Right cardiac atrium (tissue), 5 donors: ENCODE measurements around the gene VWA5A. TPM values are rescaled to one million over a fixed set of nuclear protein-coding genes. Genes with fewer than 3 reads are reported as not detected.

ENCODE experiments used
- ATAC-seq, 2 donors: fragments of 200-7000 bp; cut with Tn5 transposase; one replicate each; pipeline versions ENCODE4 v1.8.0 to v1.9.1; 2020; ENCODE audit warnings: moderate library complexity in 2 of 2, mild to moderate bottlenecking in 1 of 2
- DNase-seq, 3 donors: peaks; one replicate each; pipeline ENCODE4 v3.0.0-alpha.2; 2020
- H3K27ac ChIP-seq: one replicate; pipeline ENCODE4 v1.5.1; 2013; ENCODE audit warnings: mild to moderate bottlenecking, low read length, control low read depth, moderate library complexity
- H3K27me3 ChIP-seq: one replicate; pipeline ENCODE4 v1.6.1; 2013; ENCODE audit not compliant: control insufficient read depth, insufficient read depth
- H3K4me1 ChIP-seq: one replicate; pipeline ENCODE4 v1.6.1; 2013; ENCODE audit warnings: low read length; ENCODE audit not compliant: control insufficient read depth, insufficient read depth
- H3K4me3 ChIP-seq: one replicate; pipeline ENCODE4 v1.5.1; 2013; ENCODE audit warnings: low read length, control low read depth
- H3K9me3 ChIP-seq: one replicate; pipeline ENCODE4 v1.6.1; 2013; ENCODE audit warnings: low read length; ENCODE audit not compliant: control insufficient read depth
- WGBS: extraction: QIAGEN DNeasy Blood & Tissue Kit; methylation state at CpG from one replicate; pipeline ENCODE4 v1.1.7; 2013; 5-methylcytosine and 5-hydroxymethylcytosine counted together
- intact Hi-C, 4 donors: fragments of 100-400 bp; cut with DNase I; formaldehyde crosslinking; loops; one replicate each; pipeline versions ENCODE4 v1.11.0 to v1.14.0; 2022 to 2023
- polyA plus RNA-seq: library from polyadenylated mRNA; stranded (reverse); fragments of 200-250 nt; gene quantifications from one replicate; pipeline ENCODE4 v1.2.3, GENCODE V29; 2013
- total RNA-seq, 4 donors: library from RNA; stranded (reverse); fragmentation: NEBNext Ultra II Directional; extraction: Animal tissue kit (Norgen Biotek cat#: 25700); gene quantifications; one replicate each; pipeline ENCODE4 v1.2.1, GENCODE V29; 2021
- donor health status: healthy with polysubstance abuse.
- donor health status: DM: no; HTN: yes; CAD: no.
- donor health status: DM: no; HTN: no; CAD: no.
- donor health status: DM: no; HTN: yes; CAD: no; lungs with severe emphysema.
- donor health status: DM: yes; HTN: yes; CAD: no.

VWA5A gene
- total and polyA plus RNA-seq, 5 donors, result 3.1 to 7.1 (median 5.5) TPM

DNA sequence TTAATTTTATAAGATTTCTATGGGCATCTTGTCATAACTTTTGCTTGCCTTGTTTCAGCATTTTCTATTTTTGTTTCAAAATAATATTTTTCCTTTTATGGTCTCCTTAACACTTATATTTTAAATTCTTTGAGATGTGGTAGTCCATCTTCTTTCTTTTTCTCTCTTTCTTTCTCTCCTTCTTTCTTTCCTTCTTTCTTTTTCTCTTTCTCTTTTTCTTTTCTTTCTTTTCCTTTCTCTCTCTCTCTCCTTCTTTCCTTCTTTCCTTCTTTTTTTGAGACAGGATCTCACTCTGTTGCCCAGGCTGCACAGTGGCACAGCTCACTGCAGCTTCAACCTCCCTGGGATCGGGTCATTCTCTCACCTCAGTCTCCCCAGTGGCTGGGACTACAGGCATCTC lies 38.0 kb upstream of the VWA5A start:
- no peak overlapping the region for H3K4me3 ChIP-seq
- WGBS, result 89% methylated on average over 1 of the region's 1 CpG

DNA sequence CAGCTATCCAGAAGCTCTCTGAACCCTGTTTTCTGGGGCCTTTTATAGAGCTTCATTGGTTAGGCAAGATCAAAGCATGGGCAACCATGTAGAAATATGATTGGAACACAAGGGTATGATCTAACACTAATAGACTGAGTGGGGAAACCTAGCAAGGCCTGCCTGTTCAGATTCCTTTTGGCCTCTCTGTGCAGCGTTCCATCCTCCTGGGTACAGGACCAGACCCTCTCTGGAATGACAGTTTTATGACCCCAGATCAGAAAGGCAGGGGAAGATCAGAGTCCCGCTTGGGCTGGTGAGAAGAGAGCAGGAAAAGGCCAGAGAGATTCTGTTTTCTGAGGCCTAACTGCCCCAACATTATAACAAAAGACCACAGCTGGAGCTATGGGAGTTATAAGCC lies 36.7 kb upstream of the VWA5A start:
- WGBS, result 85% methylated on average over 2 of the region's 2 CpGs
- no peaks in the 10 kb centered on the region for H3K4me1 ChIP-seq
- no peak overlapping the region for H3K27ac ChIP-seq
- ATAC-seq (no peak), DNase-seq (no peak)
- intact Hi-C loops, result loop anchor here in 3 of 4 donors (10.0 kb wide), 2 partner anchors 116 to 126 kb away; no protein-coding TSS in a partner anchor
- no peaks in the 10 kb centered on the region for H3K9me3 ChIP-seq
- H3K4me3 ChIP-seq, result no peak overlapping the region
- H3K27me3 ChIP-seq, result no peaks in the 10 kb centered on the region

More for the DNA sequence above, 38.0 kb upstream of the VWA5A start:
- H3K27ac ChIP-seq, result no peak overlapping the region
- intact Hi-C loops, result loop anchor here in 3 of 4 donors (10.0 kb wide), 2 partner anchors 118 to 128 kb away; no protein-coding TSS in a partner anchor
- H3K9me3 ChIP-seq, result no peaks in the 10 kb centered on the region
- H3K27me3 ChIP-seq, result no peaks in the 10 kb centered on the region
- no peaks in the 10 kb centered on the region for H3K4me1 ChIP-seq
- no peak for DNase-seq
- no peak for ATAC-seq

DNA sequence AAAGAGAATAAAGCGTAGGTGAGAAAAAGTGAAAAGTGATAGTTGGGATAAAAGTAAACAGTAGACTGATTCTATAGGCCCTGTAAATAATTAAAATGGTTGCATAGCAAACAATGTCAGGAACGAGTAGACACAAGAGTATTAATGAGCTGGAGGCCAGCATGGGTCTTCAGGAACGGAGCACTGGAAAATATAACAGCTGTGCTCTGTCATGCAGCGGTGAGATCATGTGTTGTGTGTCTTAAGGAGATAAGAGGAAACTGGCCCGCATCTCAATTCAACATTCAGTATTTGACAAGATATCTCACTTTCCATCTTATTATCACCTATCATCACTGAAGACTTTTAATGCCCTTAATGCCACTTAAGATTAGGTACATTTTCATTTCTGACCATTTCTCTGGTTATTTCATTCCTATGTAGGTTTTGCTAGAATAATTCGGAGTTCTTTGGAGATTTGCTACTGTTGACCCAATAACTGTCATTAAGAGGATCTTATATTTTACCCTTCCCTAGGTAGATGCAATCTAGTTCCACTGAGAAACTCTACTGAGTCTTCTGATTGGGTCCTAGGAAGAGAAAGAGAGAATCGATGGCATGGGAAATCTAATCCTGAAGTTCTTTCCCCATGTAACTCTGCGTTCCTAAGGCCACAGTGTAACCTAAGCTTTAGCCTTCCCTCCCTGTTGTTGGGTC lies 35.5 kb upstream of the VWA5A start:
- DNase-seq (no peak), ATAC-seq (no peak)
- Histone ChIP-seq H3K4me1 (no peaks in the 10 kb centered on the region), H3K9me3 (no peaks in the 10 kb centered on the region), H3K27me3 (no peaks in the 10 kb centered on the region), H3K27ac (no peak overlapping the region), H3K4me3 (no peak overlapping the region)
- intact Hi-C loops, result loop anchor here in 3 of 4 donors (10.0 kb wide), 2 partner anchors 115 to 125 kb away; no protein-coding TSS in a partner anchor
- 59% methylated on average over 8 of the region's 8 CpGs for WGBS

DNA sequence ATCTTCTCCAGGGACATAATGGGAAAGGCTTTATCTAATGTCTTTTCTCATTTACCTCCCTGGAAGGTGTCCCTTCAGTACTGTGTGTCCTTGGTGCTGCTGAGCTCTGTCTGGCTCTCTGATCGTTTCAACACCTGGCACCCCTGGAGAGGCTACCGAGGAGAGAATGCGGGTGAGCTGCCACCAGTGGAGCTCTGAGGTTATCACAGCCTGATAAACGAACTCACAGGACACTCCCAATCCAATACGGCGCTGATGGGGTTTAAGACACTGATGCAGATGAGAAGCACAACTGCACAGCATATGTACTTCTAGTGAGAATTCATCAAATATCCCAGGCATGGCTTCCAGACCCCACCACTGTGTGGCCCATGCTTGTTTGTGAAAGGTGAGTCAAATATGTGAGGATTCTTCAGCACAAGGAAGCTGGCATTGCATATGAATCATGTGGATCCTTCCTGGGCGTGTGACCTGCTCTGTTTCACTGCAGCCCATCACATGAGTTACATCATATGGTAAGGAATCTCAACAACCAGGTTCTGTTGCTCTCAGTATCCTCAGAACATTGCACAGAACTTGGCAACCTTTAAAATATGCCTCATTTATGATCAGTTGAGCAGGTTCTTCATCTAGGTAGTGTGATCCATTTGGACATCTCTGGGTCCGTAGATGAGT lies 34.8 kb upstream of the VWA5A start:
- 52% methylated on average over 8 of the region's 8 CpGs for WGBS
- Histone ChIP-seq H3K9me3 (no peaks in the 10 kb centered on the region), H3K27ac (no peak overlapping the region), H3K4me1 (no peaks in the 10 kb centered on the region), H3K27me3 (no peaks in the 10 kb centered on the region), H3K4me3 (no peak overlapping the region)
- no peak for DNase-seq
- ATAC-seq, result no peak
- intact Hi-C loops, result no loop called here

DNA sequence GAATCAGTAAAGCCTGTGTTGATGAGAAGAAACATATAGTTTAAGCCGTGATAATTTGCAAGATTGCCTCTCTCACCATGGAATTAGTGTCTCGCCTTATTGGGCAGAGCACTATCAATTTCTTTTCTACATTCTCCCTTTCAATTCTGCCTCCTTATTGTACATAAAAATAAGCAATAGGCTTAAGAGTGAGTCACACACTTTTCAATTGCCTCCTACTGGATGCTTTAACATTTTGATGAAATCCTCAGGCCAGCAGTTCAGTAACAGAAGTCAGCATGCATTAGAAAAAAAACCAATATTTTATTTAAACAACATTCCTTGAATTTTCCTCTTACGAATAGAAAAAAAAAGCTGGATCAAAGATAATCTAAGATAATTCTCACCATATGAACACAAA lies 33.8 kb upstream of the VWA5A start:
- intact Hi-C loops, result no loop called here
- WGBS, result 82% methylated on average over 3 of the region's 3 CpGs
- Histone ChIP-seq H3K4me1 (no peaks in the 10 kb centered on the region), H3K9me3 (no peaks in the 10 kb centered on the region), H3K4me3 (no peak overlapping the region), H3K27ac (no peak overlapping the region), H3K27me3 (no peaks in the 10 kb centered on the region)
- ATAC-seq, result no peak
- no peak for DNase-seq

DNA sequence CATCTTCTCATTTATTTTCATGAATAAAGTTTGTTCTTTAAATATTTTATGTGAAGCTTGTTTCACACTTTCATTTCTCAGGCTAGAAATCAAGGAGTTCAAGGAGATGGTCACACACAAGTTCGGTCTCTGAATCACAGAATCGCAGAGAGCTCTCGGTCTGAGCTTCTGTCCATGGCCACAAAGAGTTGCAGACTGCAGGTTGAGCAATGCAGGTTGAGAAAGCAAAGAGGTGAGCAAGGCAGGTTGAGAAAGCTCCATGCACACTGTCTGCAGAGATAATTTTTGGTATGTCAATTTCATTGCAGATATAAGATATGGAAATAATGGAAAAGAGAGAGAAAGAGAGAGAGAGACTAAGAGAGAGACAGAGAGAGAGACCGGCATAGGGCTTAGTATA lies 32.9 kb upstream of the VWA5A start:
- no peaks in the 10 kb centered on the region for H3K9me3 ChIP-seq
- H3K4me1 ChIP-seq, result no peaks in the 10 kb centered on the region
- WGBS, result 83% methylated on average over 4 of the region's 4 CpGs
- no peak for ATAC-seq
- no peak overlapping the region for H3K4me3 ChIP-seq
- intact Hi-C loops, result no loop called here
- H3K27ac ChIP-seq, result no peak overlapping the region
- no peak for DNase-seq
- H3K27me3 ChIP-seq, result no peaks in the 10 kb centered on the region

DNA sequence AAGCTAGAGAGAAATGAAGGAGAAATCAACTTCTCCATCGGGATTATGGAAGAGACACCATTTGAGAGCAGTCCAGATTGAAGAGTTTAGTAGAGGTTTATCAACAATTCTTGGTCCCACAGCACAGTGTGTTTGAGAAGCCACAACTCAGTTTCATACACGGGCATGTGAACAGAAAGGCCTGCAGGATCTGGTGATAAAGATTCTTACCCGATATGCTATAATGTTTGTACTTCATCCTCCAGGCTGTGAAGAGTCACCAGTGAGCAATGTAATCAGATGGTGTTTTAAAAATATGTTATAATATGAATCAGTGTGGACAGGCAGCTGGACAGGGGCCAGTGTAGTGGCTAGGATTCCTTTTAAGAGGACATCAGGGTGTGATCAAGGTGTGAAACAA lies 29.7 kb upstream of the VWA5A start:
- Histone ChIP-seq H3K27me3 (no peaks in the 10 kb centered on the region), H3K27ac (no peak overlapping the region), H3K9me3 (no peaks in the 10 kb centered on the region), H3K4me3 (no peak overlapping the region), H3K4me1 (no peaks in the 10 kb centered on the region)
- WGBS, result 67% methylated on average over 3 of the region's 3 CpGs
- ATAC-seq, result no peak
- intact Hi-C loops, result no loop called here
- DNase-seq, result no peak

DNA sequence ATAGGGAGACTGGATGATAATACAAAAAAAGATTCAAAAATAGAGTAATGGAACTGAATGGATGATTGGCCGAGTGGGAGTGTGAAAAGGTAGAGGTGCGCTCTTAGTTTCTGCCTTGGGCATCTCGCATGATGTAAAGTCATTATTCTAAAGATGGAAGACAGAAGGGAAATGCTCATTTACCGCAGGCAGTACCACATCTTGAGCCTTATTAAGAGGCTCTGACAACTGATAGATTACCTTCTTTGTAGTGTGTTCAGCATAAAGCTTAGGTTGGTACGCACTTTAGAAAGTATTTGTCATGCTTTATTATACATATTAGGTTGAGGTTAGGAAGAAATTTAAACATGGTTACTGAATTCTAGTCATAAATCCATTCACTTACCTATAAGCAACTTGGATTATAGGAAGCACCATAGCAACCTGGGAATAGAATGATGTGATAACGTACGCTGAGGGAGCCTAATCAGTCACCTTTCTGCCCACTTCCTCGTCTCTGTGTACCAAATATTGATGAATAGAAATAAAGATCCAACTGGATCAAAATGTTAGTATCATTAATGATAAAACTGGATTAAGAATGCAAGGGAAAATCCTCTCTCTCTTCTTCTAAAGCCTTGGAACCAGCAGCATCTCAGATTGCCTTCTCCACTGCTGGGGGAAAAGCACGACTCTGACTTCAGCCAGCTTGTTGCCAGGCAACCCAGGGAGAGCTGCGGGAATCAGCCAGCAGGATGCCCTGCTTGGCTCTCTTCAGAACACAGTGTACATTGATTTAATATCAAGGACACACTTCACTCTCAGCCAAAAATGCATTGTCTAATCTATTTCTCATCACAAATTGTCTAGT lies 29.0 kb upstream of the VWA5A start:
- Histone ChIP-seq H3K27me3 (no peaks in the 10 kb centered on the region), H3K27ac (no peak overlapping the region), H3K4me1 (no peaks in the 10 kb centered on the region), H3K9me3 (no peaks in the 10 kb centered on the region), H3K4me3 (no peak overlapping the region)
- DNase-seq, result no peak
- intact Hi-C loops, result no loop called here
- no peak for ATAC-seq
- WGBS, result 60% methylated on average over 10 of the region's 10 CpGs

DNA sequence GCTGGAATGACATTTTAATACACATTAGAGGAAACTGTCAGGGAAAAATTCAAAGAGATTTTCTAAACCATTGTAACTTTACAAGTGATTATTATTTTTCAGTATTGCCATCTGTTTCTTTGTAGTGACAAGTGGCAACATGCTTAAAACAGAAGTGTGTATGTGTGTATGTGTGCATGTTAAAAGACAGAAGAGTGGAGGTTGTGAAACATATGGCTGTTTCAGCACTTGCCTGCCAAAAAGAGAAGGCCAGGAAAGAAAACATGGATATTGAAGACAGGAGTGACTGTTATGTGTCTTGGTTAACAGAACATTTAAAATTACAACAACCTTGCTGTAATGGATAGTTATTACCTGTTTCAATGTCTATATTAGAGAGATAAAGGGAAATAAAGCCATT lies 24.3 kb upstream of the VWA5A start:
- intact Hi-C loops, result no loop called here
- Histone ChIP-seq H3K4me1 (no peaks in the 10 kb centered on the region), H3K9me3 (no peaks in the 10 kb centered on the region), H3K27me3 (no peaks in the 10 kb centered on the region), H3K27ac (no peak overlapping the region), H3K4me3 (no peak overlapping the region)
- DNase-seq, result no peak
- no peak for ATAC-seq

DNA sequence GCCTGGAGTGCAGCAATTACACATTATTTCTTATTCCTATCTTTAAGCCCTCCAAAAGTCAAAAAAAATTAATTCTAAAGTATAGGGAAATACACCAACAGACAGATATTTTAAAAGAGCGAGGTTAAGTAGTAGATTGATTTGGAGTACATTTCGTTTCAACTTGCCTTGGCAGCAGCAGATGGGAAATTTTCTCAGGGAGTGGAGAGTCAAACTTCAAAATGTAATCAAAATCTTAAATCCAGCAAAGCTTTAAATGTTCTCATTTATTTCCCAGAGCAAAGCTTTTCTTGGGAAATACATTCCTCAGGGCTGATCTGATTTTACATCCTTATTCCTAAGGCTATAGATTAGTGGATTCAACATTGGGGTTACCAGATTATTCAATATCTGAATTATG lies 21.9 kb upstream of the VWA5A start:
- Histone ChIP-seq H3K4me3 (no peak overlapping the region), H3K4me1 (no peaks in the 10 kb centered on the region), H3K9me3 (no peaks in the 10 kb centered on the region), H3K27me3 (no peaks in the 10 kb centered on the region), H3K27ac (no peak overlapping the region)
- DNase-seq (no peak), ATAC-seq (no peak)
- intact Hi-C loops, result no loop called here
- WGBS, result 87% methylated on average over 2 of the region's 2 CpGs

DNA sequence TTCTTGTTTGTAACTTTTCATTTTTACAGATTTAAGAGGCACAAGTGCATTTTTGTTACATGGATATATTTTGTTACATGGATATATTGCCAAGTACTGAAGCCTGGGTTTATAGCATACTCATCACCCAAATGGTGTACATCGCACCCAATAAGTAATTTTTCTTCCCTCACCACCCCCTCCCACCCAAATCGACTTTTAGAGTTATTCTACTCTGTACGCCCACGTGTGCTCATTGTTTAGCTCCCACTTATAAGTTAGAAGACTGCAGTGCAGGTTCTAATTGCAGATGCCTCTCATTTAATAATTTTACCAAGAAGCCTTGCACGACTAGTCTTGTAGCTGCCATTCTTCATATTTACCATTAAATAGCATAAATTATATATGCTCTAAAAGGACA lies 20.5 kb upstream of the VWA5A start:
- intact Hi-C loops, result no loop called here
- Histone ChIP-seq H3K27ac (no peak overlapping the region), H3K9me3 (no peaks in the 10 kb centered on the region), H3K4me1 (no peaks in the 10 kb centered on the region), H3K27me3 (no peaks in the 10 kb centered on the region), H3K4me3 (no peak overlapping the region)
- 72% methylated on average over 5 of the region's 5 CpGs for whole genome bisulfite sequencing
- ATAC-seq, result no peak
- DNase-seq, result no peak
